WI38 (cell line): ENCODE measurements around the gene BCAR3.

ENCODE experiments used
- H3K4me3 ChIP-seq: 2 replicates; pipeline ENCODE4 v1.5.1; 2011; ENCODE audit warnings: low read depth, mild to moderate bottlenecking, control low read depth, low read length
- CTCF ChIP-seq: IDR thresholded peaks from 2 replicates; pipeline ENCODE4 v1.5.1; 2012; ENCODE audit warnings: low read depth, mild to moderate bottlenecking, control low read depth, low read length

Gene BCAR3

DNA sequence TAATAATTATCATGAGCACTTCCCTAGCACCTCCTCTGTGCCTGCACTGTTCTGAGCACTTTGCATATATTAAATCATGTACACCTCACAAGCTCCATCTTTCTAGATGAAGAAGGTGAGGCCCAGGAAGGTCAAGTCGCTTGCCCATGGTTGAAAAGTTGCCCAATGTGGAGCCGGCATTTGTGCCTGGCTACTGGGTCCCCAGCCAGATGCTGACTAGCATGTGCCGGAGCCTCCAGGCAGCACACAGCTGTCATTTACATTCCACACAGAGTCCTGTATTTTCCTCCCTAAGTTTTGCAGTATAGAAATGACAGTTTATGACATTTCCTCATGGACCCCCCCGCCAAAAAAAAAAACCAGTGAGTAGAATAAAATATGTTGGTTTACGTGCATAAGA lies 94.3 kb downstream of the BCAR3 start:
- no peak for TF ChIP-seq CTCF
- H3K4me3 ChIP-seq = no peak overlapping the region

DNA sequence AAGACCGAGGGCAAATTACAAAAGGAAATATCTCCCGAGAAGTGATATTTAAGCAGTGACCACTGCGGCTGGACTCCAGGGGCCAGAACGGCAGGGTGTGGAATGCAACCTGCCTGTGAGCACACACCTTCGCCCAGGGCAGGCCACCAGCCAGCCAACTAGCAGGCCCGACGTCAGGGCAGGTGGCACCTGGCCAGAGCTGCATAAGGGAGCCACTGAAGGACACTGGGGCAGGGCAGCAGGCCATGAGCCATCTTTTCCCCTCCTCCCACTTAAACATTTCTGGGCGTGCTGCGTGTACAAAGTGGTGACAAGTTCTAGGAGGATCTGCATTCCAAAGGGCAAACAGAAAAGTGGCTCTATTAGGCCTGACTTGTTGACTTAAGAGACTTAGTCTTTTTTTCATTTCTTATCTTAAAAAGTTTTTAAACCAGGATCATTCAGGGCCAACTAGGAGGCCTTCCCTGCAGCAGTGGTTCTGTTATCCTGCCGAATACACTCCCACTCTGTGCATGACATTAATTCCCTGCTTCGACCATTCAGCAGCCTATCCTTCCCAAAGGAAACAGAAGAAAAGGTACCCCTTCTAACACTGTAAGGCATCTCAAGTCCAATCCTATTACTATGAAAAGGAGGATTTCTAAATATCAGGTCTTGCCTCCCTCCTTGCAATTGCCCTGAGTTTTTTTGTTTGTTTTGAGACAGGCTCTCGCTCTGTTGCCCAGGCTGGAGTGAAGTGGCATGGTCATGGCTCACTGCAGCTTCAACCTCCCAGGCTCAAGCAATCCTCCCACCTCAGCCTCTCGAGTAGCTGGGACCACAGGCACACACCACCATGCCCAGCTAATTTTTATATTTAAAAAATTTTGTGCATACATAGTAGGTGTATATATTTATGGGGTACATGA lies 96.3 kb downstream of the BCAR3 start:
- no peak for TF ChIP-seq CTCF
- H3K4me3 ChIP-seq = no peak overlapping the region

- no peak for TF ChIP-seq CTCF
- H3K4me3 ChIP-seq = no peak overlapping the region
Observed at GRCh38 chr1:93584261-93585003, 97.2 kb downstream of the BCAR3 start.

DNA sequence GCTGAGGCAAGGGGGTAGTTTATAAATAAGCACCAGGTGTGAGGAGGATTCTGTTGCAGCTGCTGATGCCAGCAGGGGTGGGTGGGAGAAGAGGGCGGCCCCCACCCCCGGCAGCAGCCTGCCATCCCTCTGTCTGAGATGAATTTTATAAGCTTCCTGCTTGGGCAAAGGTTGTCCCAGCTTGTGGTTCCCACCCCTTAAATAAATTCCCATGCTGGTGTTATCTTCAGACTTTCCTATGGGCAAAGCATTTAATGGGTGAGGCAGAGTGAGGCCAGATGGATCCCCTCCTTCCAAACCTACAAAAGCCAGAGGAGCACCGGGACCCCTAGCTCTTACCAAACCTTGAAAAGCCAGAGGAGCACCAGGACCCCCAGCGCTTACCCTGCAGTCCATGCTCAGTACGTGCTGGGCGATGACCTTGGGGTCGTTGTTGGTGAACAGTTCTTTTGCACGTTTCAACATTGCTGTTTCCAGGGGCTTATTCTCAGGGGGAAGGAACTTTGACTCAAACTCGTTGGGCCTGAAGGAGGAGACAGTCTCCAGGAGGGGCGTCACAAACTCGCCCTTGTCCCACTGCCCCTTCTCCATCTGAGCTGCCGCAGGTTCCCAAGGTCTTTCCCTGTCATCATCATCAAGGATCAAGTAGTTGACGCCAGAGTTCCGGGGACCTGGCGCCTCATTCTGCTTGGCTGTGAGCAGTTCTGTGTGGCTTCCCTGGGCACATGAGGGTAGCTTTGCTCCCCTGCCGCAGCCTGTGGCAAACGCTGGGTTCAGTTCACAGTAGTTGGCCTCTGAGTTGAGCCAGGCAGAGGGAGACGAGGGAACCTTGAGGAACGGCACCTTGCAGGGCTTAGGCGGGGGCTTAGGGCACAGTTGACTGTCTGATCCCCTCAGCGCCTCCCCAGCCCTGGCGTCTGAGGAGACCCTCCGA lies 99.5 kb downstream of the BCAR3 start:
- H3K4me3 ChIP-seq = no peak overlapping the region
- TF ChIP-seq CTCF = no peak

GRCh38 chr1:93579891-93580290 lies 101.7 kb downstream of the BCAR3 start:
- TF ChIP-seq CTCF = no peak
- H3K4me3 ChIP-seq = no peak overlapping the region

DNA sequence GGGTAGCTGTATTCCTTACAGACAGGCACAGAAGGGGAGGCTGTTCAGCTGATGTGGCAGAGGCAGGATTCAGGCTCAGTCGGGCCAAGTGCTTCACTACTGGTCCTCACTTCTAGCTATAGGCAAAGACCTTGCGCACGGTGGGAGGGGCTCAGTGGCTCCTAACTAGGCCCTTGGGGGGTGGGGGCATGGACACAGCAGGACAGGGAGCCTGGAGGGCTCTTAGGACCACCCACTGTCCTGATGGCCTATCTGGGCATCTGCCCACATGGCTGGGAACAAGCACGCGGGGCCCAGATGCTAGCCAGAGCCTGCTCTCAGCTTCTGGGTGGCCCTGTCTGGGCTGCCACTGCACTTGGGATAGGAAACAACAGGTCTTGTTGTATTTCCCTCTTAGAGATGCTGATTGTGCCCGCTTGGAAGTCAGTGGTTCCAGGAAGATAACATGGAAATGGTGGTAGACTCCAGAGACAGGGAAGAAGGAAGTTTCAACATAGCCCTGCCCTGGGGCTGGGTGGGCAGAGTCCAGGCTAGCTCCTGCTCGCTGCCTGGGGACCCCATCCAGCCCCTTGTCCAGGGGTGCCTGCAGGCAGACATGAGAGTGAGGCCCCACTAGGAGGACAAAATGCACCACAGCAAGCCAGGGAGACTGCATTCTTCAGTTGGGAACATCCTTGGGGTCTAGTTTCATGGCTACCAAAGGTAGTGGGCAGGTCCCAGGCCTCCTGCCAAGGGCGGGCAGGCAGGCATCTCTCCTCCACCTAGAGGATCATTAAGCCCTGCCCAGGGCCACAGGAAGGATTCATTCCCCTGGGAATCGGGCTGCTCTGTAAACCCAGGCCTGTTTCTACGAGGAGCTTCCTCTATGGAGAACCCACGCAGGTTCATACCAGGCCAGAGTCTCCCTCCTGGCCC lies 102.5 kb downstream of the BCAR3 start:
- no peak for TF ChIP-seq CTCF
- H3K4me3 ChIP-seq = no peak overlapping the region
